SK-N-SH (cell line): ENCODE data around the gene SLC25A33. TPM values are rescaled to one million over a fixed set of nuclear protein-coding genes. Genes with fewer than 3 reads are reported as not detected.

ENCODE experiments used
- CTCF ChIA-PET: fragments of 300-600, 350-600 bp; formaldehyde crosslinking; extraction: SDS; loops from one replicate; lab custom pipeline; 2021; lab: Yijun Ruan, JAX
- POLR2A ChIA-PET: fragments of 350-600 bp; sonication (Branson Sonifier 250); formaldehyde crosslinking; extraction: SDS; loops from one replicate; lab custom pipeline; 2020; ENCODE audit warnings: antibody characterized with exemption, inconsistent platforms; lab: Yijun Ruan, JAX
- DNase-seq: peaks from one replicate; pipeline ENCODE4 v3.0.0; 2012
- H2AFZ ChIP-seq: fragments of 200-600 bp; sonication (generic); 2 replicates; pipeline ENCODE4 v1.8.1; 2016; ENCODE audit warnings: antibody characterized with exemption, mild to moderate bottlenecking, low read depth
- H3F3A ChIP-seq: fragments of 200-600 bp; sonication (generic); replicated peaks from 2 replicates; pipeline ENCODE3; 2016; ENCODE audit warnings: antibody characterized with exemption, mild to moderate bottlenecking; ENCODE audit not compliant: insufficient read depth
- H3K27ac ChIP-seq, 2 experiments: fragments of 200-500 bp in 1 of 2; fragments of 200-600 bp in 1 of 2; sonication (Bioruptor generic) in 1 of 2; sonication (generic), shearing (Covaris generic) in 1 of 2; 2 replicates each; pipeline versions ENCODE4 v1.5.1 to v1.6.1; 2014 to 2016; ENCODE audit warnings: low read depth in 2 of 2, inconsistent platforms in 1 of 2, low read length in 1 of 2, mild to moderate bottlenecking in 1 of 2, mixed read lengths in 1 of 2
- H3K27me3 ChIP-seq: fragments of 200-600 bp; sonication (generic), shearing (Covaris generic); 2 replicates; pipeline ENCODE4 v1.6.1; 2016; ENCODE audit warnings: mixed run types; ENCODE audit not compliant: insufficient read depth
- H3K36me3 ChIP-seq, 2 experiments: fragments of 200-500 bp in 1 of 2; fragments of 200-600 bp in 1 of 2; sonication (Bioruptor generic) in 1 of 2; sonication (generic) in 1 of 2; replicated peaks in 1 of 2; 2 replicates each; pipeline versions ENCODE3 to v1.5.1; 2014 to 2016; ENCODE audit warnings: low read length in 1 of 2, mild to moderate bottlenecking in 1 of 2; ENCODE audit not compliant: insufficient read depth in 2 of 2, control insufficient read depth in 1 of 2
- H3K4me1 ChIP-seq, 2 experiments: fragments of 200-500 bp in 1 of 2; fragments of 200-600 bp in 1 of 2; sonication (Bioruptor generic) in 1 of 2; sonication (generic), shearing (Covaris generic) in 1 of 2; 2 replicates each; pipeline versions ENCODE4 v1.5.1 to v1.6.1; 2014 to 2016; ENCODE audit warnings: low read depth in 1 of 2, low read length in 1 of 2, mixed run types in 1 of 2; ENCODE audit not compliant: insufficient read depth in 2 of 2, control insufficient read depth in 1 of 2
- H3K4me2 ChIP-seq: fragments of 200-600 bp; sonication (generic), shearing (Covaris generic); 2 replicates; pipeline ENCODE4 v1.6.1; 2017; ENCODE audit warnings: mixed run types
- H3K4me3 ChIP-seq, 2 experiments: fragments of 200-500 bp in 1 of 2; fragments of 200-600 bp in 1 of 2; sonication (Bioruptor generic) in 1 of 2; sonication (generic), shearing (Covaris generic) in 1 of 2; 2 replicates each; pipeline versions ENCODE4 v1.5.1 to v1.8.1; 2014 to 2016; ENCODE audit warnings: low read depth in 2 of 2, inconsistent platforms in 1 of 2, low read length in 1 of 2, mild to moderate bottlenecking in 1 of 2, mixed read lengths in 1 of 2, moderate library complexity in 1 of 2
- H3K79me2 ChIP-seq: fragments of 200-600 bp; sonication (generic); 2 replicates; pipeline ENCODE4 v1.8.1; 2017; ENCODE audit warnings: mild to moderate bottlenecking; ENCODE audit not compliant: insufficient read depth
- H3K9ac ChIP-seq: fragments of 200-600 bp; sonication (generic); 2 replicates; pipeline ENCODE4 v1.6.1; 2017; ENCODE audit warnings: mixed run types
- H3K9me2 ChIP-seq: fragments of 200-600 bp; sonication (generic); 2 replicates; pipeline ENCODE4 v1.6.1; 2017; ENCODE audit warnings: mixed run types
- H3K9me3 ChIP-seq: fragments of 200-600 bp; sonication (generic); 2 replicates; pipeline ENCODE4 v1.6.1; 2017; ENCODE audit warnings: mixed run types, mild to moderate bottlenecking, moderate library complexity
- H4K20me1 ChIP-seq: fragments of 200-600 bp; sonication (generic); 2 replicates; pipeline ENCODE4 v1.6.1; 2017; ENCODE audit warnings: mild to moderate bottlenecking, mixed run types; ENCODE audit not compliant: insufficient read depth
- CHD2 ChIP-seq: fragments of 150-350 bp; IDR thresholded peaks from 2 replicates; pipeline ENCODE4 v1.6.1; 2018; ENCODE audit warnings: low read length; ENCODE audit not compliant: partially characterized antibody
- FOSL2 ChIP-seq: IDR thresholded peaks from 2 replicates; pipeline ENCODE4 v1.4.0; 2012; ENCODE audit warnings: low read depth, mild to moderate bottlenecking, moderate library complexity, borderline replicate concordance
- FOXM1 ChIP-seq: IDR thresholded peaks from 2 replicates; pipeline ENCODE4 v1.4.0; 2012; ENCODE audit warnings: low read depth, mild to moderate bottlenecking
- MXI1 ChIP-seq: IDR thresholded peaks from 2 replicates; pipeline ENCODE4 v1.6.1; 2012; ENCODE audit warnings: mild to moderate bottlenecking, low read depth, low read length, improper control_type of control experiment
- NFIC ChIP-seq: IDR thresholded peaks from 2 replicates; pipeline ENCODE4 v1.4.0; 2012; ENCODE audit warnings: borderline replicate concordance
- NRF1 ChIP-seq: IDR thresholded peaks from 2 replicates; pipeline ENCODE4 v1.6.1; 2012; ENCODE audit warnings: low read depth, mild to moderate bottlenecking, low read length
- RCOR1 ChIP-seq: fragments of 150-350 bp; IDR thresholded peaks from 2 replicates; pipeline ENCODE4 v1.6.1; 2017; ENCODE audit warnings: antibody characterized with exemption, low read length
- TCF12 ChIP-seq: IDR thresholded peaks from 2 replicates; pipeline ENCODE4 v1.4.0; 2012
- TEAD4 ChIP-seq: IDR thresholded peaks from 2 replicates; pipeline ENCODE4 v1.4.0; 2012; ENCODE audit warnings: mild to moderate bottlenecking, borderline replicate concordance; ENCODE audit not compliant: insufficient read depth
- WGBS: methylation state at CpG from one replicate; pipeline ENCODE4 v1.1.6; 2017; ENCODE audit warnings: low lambda C conversion rate; 5-methylcytosine and 5-hydroxymethylcytosine counted together
- polyA plus RNA-seq, 3 experiments: library from polyadenylated mRNA; depleted of rRNA; stranded (reverse); fragments of >200 nt; gene quantifications; 2 replicates each; pipeline ENCODE4 v1.2.3, GENCODE V29; 2012
- TF ChIP-seq, protein P1 (sequence below): fragments of 150-350 bp; IDR thresholded peaks from 2 replicates; pipeline ENCODE4 v1.6.1; 2016; ENCODE audit warnings: mild to moderate bottlenecking, low read depth, low read length
- TF ChIP-seq, protein P2 (sequence below): IDR thresholded peaks from 2 replicates; pipeline ENCODE4 v1.6.1; 2012; ENCODE audit warnings: mild to moderate bottlenecking, low read depth, low read length, moderate library complexity
- TF ChIP-seq, protein P3 (sequence below): fragments of 200-600 bp; sonication (generic); IDR thresholded peaks from 2 replicates; pipeline ENCODE4 v1.6.1; 2017; ENCODE audit warnings: antibody characterized with exemption, mild to moderate bottlenecking, moderate library complexity
- TF ChIP-seq, protein P4 (sequence below): fragments of 150-350 bp; IDR thresholded peaks from 2 replicates; pipeline ENCODE4 v1.6.1; 2017; ENCODE audit warnings: antibody characterized with exemption, low read length, low read depth, borderline replicate concordance
- TF ChIP-seq, protein P5 (sequence below): IDR thresholded peaks from 2 replicates; pipeline ENCODE4; 2012

The SLC25A33 gene
- polyA plus RNA-seq, 1 of the 3 experiments (the other 2 are of a cell fraction), result 4.8 TPM

DNA sequence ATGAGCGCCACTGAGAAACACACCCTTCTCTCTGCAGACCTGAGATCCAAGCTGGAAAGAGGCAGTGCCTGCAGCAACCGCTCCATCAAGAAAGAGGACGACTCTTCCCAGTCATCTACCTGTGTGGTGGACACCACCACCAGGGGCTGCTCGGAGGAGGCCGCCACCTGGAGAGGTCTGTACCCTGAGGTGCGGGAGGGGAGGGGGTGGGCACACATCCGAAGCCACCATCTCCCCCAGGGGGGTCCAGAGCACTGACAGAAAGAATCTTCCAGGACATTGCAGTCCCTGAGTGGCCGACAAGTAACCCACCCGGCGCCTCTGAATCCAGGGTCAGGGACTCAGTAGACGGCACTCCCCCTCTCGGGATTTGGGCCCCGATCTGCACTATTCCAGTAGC lies 72.5 kb downstream of the SLC25A33 start:
- no peak for DNase-seq
- H3K9me3 ChIP-seq, result no peaks in the 10 kb centered on the region
- TF ChIP-seq, protein P1, sequence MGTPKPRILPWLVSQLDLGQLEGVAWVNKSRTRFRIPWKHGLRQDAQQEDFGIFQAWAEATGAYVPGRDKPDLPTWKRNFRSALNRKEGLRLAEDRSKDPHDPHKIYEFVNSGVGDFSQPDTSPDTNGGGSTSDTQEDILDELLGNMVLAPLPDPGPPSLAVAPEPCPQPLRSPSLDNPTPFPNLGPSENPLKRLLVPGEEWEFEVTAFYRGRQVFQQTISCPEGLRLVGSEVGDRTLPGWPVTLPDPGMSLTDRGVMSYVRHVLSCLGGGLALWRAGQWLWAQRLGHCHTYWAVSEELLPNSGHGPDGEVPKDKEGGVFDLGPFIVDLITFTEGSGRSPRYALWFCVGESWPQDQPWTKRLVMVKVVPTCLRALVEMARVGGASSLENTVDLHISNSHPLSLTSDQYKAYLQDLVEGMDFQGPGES, result no peak
- TF ChIP-seq, protein P2, sequence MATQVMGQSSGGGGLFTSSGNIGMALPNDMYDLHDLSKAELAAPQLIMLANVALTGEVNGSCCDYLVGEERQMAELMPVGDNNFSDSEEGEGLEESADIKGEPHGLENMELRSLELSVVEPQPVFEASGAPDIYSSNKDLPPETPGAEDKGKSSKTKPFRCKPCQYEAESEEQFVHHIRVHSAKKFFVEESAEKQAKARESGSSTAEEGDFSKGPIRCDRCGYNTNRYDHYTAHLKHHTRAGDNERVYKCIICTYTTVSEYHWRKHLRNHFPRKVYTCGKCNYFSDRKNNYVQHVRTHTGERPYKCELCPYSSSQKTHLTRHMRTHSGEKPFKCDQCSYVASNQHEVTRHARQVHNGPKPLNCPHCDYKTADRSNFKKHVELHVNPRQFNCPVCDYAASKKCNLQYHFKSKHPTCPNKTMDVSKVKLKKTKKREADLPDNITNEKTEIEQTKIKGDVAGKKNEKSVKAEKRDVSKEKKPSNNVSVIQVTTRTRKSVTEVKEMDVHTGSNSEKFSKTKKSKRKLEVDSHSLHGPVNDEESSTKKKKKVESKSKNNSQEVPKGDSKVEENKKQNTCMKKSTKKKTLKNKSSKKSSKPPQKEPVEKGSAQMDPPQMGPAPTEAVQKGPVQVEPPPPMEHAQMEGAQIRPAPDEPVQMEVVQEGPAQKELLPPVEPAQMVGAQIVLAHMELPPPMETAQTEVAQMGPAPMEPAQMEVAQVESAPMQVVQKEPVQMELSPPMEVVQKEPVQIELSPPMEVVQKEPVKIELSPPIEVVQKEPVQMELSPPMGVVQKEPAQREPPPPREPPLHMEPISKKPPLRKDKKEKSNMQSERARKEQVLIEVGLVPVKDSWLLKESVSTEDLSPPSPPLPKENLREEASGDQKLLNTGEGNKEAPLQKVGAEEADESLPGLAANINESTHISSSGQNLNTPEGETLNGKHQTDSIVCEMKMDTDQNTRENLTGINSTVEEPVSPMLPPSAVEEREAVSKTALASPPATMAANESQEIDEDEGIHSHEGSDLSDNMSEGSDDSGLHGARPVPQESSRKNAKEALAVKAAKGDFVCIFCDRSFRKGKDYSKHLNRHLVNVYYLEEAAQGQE, result no peak
- TF ChIP-seq, protein P3, sequence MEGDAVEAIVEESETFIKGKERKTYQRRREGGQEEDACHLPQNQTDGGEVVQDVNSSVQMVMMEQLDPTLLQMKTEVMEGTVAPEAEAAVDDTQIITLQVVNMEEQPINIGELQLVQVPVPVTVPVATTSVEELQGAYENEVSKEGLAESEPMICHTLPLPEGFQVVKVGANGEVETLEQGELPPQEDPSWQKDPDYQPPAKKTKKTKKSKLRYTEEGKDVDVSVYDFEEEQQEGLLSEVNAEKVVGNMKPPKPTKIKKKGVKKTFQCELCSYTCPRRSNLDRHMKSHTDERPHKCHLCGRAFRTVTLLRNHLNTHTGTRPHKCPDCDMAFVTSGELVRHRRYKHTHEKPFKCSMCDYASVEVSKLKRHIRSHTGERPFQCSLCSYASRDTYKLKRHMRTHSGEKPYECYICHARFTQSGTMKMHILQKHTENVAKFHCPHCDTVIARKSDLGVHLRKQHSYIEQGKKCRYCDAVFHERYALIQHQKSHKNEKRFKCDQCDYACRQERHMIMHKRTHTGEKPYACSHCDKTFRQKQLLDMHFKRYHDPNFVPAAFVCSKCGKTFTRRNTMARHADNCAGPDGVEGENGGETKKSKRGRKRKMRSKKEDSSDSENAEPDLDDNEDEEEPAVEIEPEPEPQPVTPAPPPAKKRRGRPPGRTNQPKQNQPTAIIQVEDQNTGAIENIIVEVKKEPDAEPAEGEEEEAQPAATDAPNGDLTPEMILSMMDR, result no peak
- no peak for TF ChIP-seq NFIC
- ChIA-PET POLR2A (interaction anchor here (0.7 kb wide), 1 partner anchor 18 kb away, joined by 3 read pairs; no protein-coding TSS in a partner anchor), CTCF (interaction anchor here (0.8 to 8.1 kb wide), 5 partner anchors 8 to 23 kb away, joined by 3 to 74 read pairs (median 8); partner anchors contain the start of gene TMEM201)
- peaks cover 0 to 42% of the 10 kb centered on the region in 2 experiments; a peak in 1 of 4 replicates for H3K4me1 ChIP-seq
- peak overlapping the region in 1 of 2 experiments; percentile 83; a peak in 1 of 4 replicates for H3K27ac ChIP-seq
- H3F3A ChIP-seq, result no peaks in the 10 kb centered on the region
- no peaks in the 10 kb centered on the region for H3K27me3 ChIP-seq
- no peak overlapping the region for H3K4me3 ChIP-seq
- no peaks in the 10 kb centered on the region for H3K79me2 ChIP-seq
- no peaks in the 10 kb centered on the region for H4K20me1 ChIP-seq
- WGBS, result 81% methylated on average over 10 of the region's 13 CpGs
- H3K36me3 ChIP-seq, result peaks cover 0 to 8% of the 10 kb centered on the region in 2 experiments
- H2AFZ ChIP-seq, result no peak overlapping the region
- no peak overlapping the region for H3K4me2 ChIP-seq
- H3K9me2 ChIP-seq, result no peaks in the 10 kb centered on the region
- H3K9ac ChIP-seq, result no peak overlapping the region

DNA sequence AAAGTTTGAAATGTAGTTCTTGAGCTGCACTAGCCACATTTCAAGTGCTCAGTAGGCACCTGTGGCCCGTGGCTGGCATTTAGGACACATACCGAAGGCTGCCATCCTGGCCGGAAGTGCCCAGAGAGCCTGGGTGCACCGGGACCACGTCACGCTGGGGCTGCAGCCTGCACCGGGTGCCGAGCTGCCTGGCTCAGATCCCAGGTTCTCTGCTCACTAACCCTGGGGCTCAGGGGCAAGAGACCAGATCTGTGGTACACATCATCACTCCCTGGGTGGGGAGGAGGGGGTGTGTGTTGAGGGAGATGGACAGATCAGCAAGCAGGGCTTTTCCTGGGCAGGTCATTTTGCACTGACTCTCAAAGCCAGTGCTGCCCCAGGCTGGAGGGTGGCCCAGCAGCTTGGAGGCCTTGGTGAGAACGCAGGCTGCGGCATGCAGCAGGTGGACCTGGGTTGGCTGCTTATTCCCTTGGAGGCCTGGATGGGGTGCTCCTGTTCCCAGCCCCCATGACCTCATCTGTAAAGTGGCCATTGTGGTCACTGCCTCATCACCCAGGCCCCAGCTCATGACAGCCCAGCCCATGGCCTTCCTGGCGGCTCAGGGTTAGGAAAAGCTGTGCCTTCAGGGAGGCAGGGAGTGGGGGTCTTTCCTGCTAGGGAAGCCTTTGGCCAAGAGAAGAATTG lies 73.0 kb downstream of the SLC25A33 start:
- ChIA-PET POLR2A (interaction anchor here (0.7 kb wide), 2 partner anchors 19 to 23 kb away, joined by 3 read pairs; no protein-coding TSS in a partner anchor), CTCF (interaction anchor here (0.8 to 8.1 kb wide), 5 partner anchors 9 to 28 kb away, joined by 3 to 74 read pairs (median 8); no protein-coding TSS in a partner anchor)
- Histone ChIP-seq H3K9me3 (no peaks in the 10 kb centered on the region), H3K36me3 (peaks cover 0 to 8% of the 10 kb centered on the region in 2 experiments), H3F3A (no peaks in the 10 kb centered on the region), H3K27me3 (no peaks in the 10 kb centered on the region), H3K9me2 (no peaks in the 10 kb centered on the region), H3K4me1 (peaks cover 0 to 36% of the 10 kb centered on the region in 2 experiments; a peak in 1 of 4 replicates), H3K4me3 (no peak overlapping the region), H2AFZ (no peak overlapping the region), H4K20me1 (no peaks in the 10 kb centered on the region), H3K79me2 (no peaks in the 10 kb centered on the region), H3K9ac (no peak overlapping the region), H3K27ac (peak overlapping the region in 1 of 2 experiments; percentile 83; a peak in 2 of 4 replicates), H3K4me2 (no peak overlapping the region)
- peak; percentile 93 for DNase-seq
- WGBS, result 50% methylated on average over 1 of the region's 11 CpGs
- no peak for TF ChIP-seq TCF12
- no peak for TF ChIP-seq FOXM1
- TF ChIP-seq CHD2, result peak; percentile 42
- TF ChIP-seq MXI1, result peak; percentile 66
- TF ChIP-seq, protein P4, sequence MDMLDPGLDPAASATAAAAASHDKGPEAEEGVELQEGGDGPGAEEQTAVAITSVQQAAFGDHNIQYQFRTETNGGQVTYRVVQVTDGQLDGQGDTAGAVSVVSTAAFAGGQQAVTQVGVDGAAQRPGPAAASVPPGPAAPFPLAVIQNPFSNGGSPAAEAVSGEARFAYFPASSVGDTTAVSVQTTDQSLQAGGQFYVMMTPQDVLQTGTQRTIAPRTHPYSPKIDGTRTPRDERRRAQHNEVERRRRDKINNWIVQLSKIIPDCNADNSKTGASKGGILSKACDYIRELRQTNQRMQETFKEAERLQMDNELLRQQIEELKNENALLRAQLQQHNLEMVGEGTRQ, result no peak
- TF ChIP-seq, protein P5, sequence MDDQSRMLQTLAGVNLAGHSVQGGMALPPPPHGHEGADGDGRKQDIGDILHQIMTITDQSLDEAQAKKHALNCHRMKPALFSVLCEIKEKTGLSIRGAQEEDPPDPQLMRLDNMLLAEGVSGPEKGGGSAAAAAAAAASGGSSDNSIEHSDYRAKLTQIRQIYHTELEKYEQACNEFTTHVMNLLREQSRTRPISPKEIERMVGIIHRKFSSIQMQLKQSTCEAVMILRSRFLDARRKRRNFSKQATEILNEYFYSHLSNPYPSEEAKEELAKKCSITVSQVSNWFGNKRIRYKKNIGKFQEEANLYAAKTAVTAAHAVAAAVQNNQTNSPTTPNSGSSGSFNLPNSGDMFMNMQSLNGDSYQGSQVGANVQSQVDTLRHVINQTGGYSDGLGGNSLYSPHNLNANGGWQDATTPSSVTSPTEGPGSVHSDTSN, result no peak
- TF ChIP-seq, protein P1, result no peak
- no peak for TF ChIP-seq TEAD4
- no peak for TF ChIP-seq FOSL2
- no peak for TF ChIP-seq RCOR1
- TF ChIP-seq NRF1, result no peak
